WTC11 (cell line): Measurements from ENCODE around the gene DAG1. TPM values are rescaled to one million over a fixed set of nuclear protein-coding genes. Genes with fewer than 3 reads are reported as not detected.

Source experiments
- ATAC-seq: fragments of 200-7000 bp; cut with Tn5 transposase; 2 replicates; pipeline ENCODE4 v1.10.0; 2021; ENCODE audit warnings: mild to moderate bottlenecking, moderate library complexity
- CTCF ChIA-PET: fragments of 300-600 bp; sonication (Branson Sonifier 250); formaldehyde crosslinking; loops from one replicate; lab custom pipeline; 2021; ENCODE audit warnings: antibody characterized with exemption; lab: Charles Lee
- POLR2A ChIA-PET: fragments of 350-600 bp; sonication (Branson Sonifier 250); formaldehyde crosslinking; loops from one replicate; lab custom pipeline; 2021; ENCODE audit warnings: antibody characterized with exemption; lab: Charles Lee
- DNase-seq: peaks from one replicate; pipeline ENCODE4 v3.0.0; 2021; ENCODE audit warnings: low spot score
- H3K27ac Mint-ChIP-seq: 2 replicates; pipeline ENCODE4 v1.8.0; 2021; ENCODE audit warnings: mixed read lengths
- H3K27me3 Mint-ChIP-seq: 2 replicates; pipeline ENCODE4 v1.8.0; 2021; ENCODE audit warnings: low read depth, mild to moderate bottlenecking, moderate library complexity, mixed read lengths
- H3K36me3 Mint-ChIP-seq: 2 replicates; pipeline ENCODE4 v1.8.0; 2021; ENCODE audit warnings: mixed read lengths
- H3K4me1 Mint-ChIP-seq: 2 replicates; pipeline ENCODE4 v1.8.0; 2022; ENCODE audit warnings: mixed read lengths
- H3K4me3 Mint-ChIP-seq: 2 replicates; pipeline ENCODE4 v1.8.0; 2021; ENCODE audit warnings: mild to moderate bottlenecking, moderate library complexity, mixed read lengths
- H3K9me3 Mint-ChIP-seq: 2 replicates; pipeline ENCODE4 v1.8.0; 2021; ENCODE audit warnings: mixed read lengths
- ERG ChIP-seq: fragments of 250-450 bp; sonication (Bioruptor Pico); IDR thresholded peaks from 2 replicates; pipeline ENCODE4 v1.8.0; 2021; ENCODE audit warnings: mild to moderate bottlenecking
- FOXP1 ChIP-seq: sonication (generic); formaldehyde crosslinking; IDR thresholded peaks from 2 replicates; pipeline ENCODE4 v1.8.0; 2022; ENCODE audit warnings: missing genetic modification reagents, mild to moderate bottlenecking, moderate library complexity, borderline replicate concordance
- HMGA2 ChIP-seq: fragments of 250-450 bp; sonication (Bioruptor Pico); IDR thresholded peaks from 2 replicates; pipeline ENCODE4 v1.4.0; 2021; ENCODE audit warnings: mild to moderate bottlenecking, moderate library complexity
- IRF2 ChIP-seq: sonication (generic); formaldehyde crosslinking; IDR thresholded peaks from 2 replicates; pipeline ENCODE4 v1.8.0; 2022; ENCODE audit warnings: low read depth, missing genetic modification reagents, borderline replicate concordance
- NFYB ChIP-seq: sonication (generic); formaldehyde crosslinking; conservative IDR thresholded peaks from 2 replicates; pipeline ENCODE4 v1.8.0; 2022; ENCODE audit warnings: low read depth, missing genetic modification reagents
- NR1H2 ChIP-seq: sonication (generic); formaldehyde crosslinking; IDR thresholded peaks from 2 replicates; pipeline ENCODE4 v1.9.0; 2021; ENCODE audit warnings: mild to moderate bottlenecking, moderate library complexity, missing genetic modification reagents
- SP1 ChIP-seq: sonication (generic); formaldehyde crosslinking; conservative IDR thresholded peaks from 2 replicates; pipeline ENCODE4 v1.8.1; 2022; ENCODE audit warnings: missing genetic modification reagents
- TCF7 ChIP-seq: sonication (generic); formaldehyde crosslinking; IDR thresholded peaks from 2 replicates; pipeline ENCODE4 v1.8.0; 2022; ENCODE audit warnings: mild to moderate bottlenecking, low read depth, missing genetic modification reagents, moderate library complexity
- USF1 ChIP-seq: sonication (generic); formaldehyde crosslinking; IDR thresholded peaks from 2 replicates; pipeline ENCODE4 v1.8.0; 2022; ENCODE audit warnings: mild to moderate bottlenecking, missing genetic modification reagents
- ZMAT4 ChIP-seq: fragments of 250-450 bp; sonication (Bioruptor Pico); IDR thresholded peaks from 2 replicates; pipeline ENCODE4 v1.9.0; 2021; ENCODE audit warnings: mild to moderate bottlenecking
- ZNF121 ChIP-seq: sonication (generic); formaldehyde crosslinking; IDR thresholded peaks from 2 replicates; pipeline ENCODE4 v1.8.0; 2023; ENCODE audit warnings: missing genetic modification reagents
- ZNF138 ChIP-seq: sonication (generic); formaldehyde crosslinking; conservative IDR thresholded peaks from 2 replicates; pipeline ENCODE4 v1.8.1; 2022; ENCODE audit warnings: mild to moderate bottlenecking, moderate library complexity, missing genetic modification reagents
- ZNF232 ChIP-seq: sonication (generic); formaldehyde crosslinking; IDR thresholded peaks from 2 replicates; pipeline ENCODE4 v1.8.0; 2022; ENCODE audit warnings: mild to moderate bottlenecking, missing genetic modification reagents
- ZNF416 ChIP-seq: fragments of 250-450 bp; sonication (Bioruptor Pico); IDR thresholded peaks from 2 replicates; pipeline ENCODE4 v1.9.0; 2021; ENCODE audit warnings: mild to moderate bottlenecking, inconsistent platforms
- ZNF423 ChIP-seq: fragments of 250-450 bp; sonication (Bioruptor Pico); IDR thresholded peaks from 2 replicates; pipeline ENCODE4 v2.1.2; 2022; ENCODE audit warnings: mild to moderate bottlenecking, moderate library complexity
- ZNF671 ChIP-seq: fragments of 250-450 bp; sonication (Bioruptor Pico); IDR thresholded peaks from 2 replicates; pipeline ENCODE4 v1.8.0; 2021; ENCODE audit warnings: mild to moderate bottlenecking
- total RNA-seq: library from RNA; stranded (reverse); gene quantifications from 3 replicates; pipeline ENCODE4 v1.2.3, GENCODE V29; 2021
- TF ChIP-seq, protein P1 (sequence below): fragments of 250-450 bp; sonication (Bioruptor Pico); IDR thresholded peaks from 2 replicates; pipeline ENCODE4 v2.1.2; 2022; ENCODE audit warnings: mild to moderate bottlenecking, moderate library complexity
- TF ChIP-seq, protein P2 (sequence below): sonication (generic); formaldehyde crosslinking; IDR thresholded peaks from 2 replicates; pipeline ENCODE4 v1.8.0; 2023; ENCODE audit warnings: missing genetic modification reagents

Gene DAG1
- total RNA-seq, 1 experiment from 2014 or later = 115 TPM

DNA sequence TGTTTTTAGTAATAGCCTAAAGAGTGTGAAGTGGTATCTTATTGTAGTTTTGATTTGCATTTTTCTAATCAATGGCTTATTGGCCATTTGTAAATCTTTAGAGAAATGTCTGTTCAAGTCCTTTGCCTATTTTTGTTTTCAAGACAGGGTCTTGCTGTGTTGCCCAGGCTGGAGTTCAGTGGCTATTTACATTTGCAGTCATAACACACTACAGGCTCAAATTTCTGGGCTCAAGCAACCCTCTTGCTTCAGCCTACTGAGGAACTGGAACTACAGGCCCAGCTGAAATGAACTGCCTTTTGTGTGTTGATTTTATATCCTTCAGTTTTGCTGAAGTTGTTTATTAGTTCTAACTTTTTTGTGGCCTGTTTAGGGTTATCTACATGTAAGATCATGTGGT lies 112.1 kb downstream of the DAG1 start:
- no peaks in the 10 kb centered on the region for H3K27me3 Mint-ChIP-seq
- ATAC-seq = no peak
- H3K4me1 Mint-ChIP-seq = no peaks in the 10 kb centered on the region; the same call in 1 of the 2 replicates
- ChIA-PET CTCF (no interaction called here), POLR2A (no interaction called here)
- no peak for DNase-seq
- H3K4me3 Mint-ChIP-seq = no peak overlapping the region
- TF ChIP-seq TCF7 = no peak
- no peak for TF ChIP-seq ZMAT4 (CRISPR knock-in tag)
- TF ChIP-seq NR1H2 (CRISPR knock-in tag) = no peak
- no peak for TF ChIP-seq ZNF138 (CRISPR knock-in tag)
- TF ChIP-seq ZNF232 = no peak
- no peak for TF ChIP-seq ZNF121
- no peak for TF ChIP-seq ZNF416 (CRISPR knock-in tag)
- TF ChIP-seq USF1 (CRISPR knock-in tag) = no peak
- TF ChIP-seq SP1 (CRISPR knock-in tag) = no peak
- TF ChIP-seq, protein P1, sequence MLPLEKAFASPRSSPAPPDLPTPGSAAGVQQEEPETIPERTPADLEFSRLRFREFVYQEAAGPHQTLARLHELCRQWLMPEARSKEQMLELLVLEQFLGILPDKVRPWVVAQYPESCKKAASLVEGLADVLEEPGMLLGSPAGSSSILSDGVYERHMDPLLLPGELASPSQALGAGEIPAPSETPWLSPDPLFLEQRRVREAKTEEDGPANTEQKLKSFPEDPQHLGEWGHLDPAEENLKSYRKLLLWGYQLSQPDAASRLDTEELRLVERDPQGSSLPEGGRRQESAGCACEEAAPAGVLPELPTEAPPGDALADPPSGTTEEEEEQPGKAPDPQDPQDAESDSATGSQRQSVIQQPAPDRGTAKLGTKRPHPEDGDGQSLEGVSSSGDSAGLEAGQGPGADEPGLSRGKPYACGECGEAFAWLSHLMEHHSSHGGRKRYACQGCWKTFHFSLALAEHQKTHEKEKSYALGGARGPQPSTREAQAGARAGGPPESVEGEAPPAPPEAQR = no peak
- no peak for TF ChIP-seq HMGA2
- no peak for TF ChIP-seq ERG (CRISPR knock-in tag)
- no peak for TF ChIP-seq ZNF423 (CRISPR knock-in tag)
- TF ChIP-seq IRF2 = no peak
- no peak for TF ChIP-seq NFYB (CRISPR knock-in tag)
- no peak for TF ChIP-seq ZNF671
- TF ChIP-seq FOXP1 (CRISPR knock-in tag) = no peak
- TF ChIP-seq, protein P2, sequence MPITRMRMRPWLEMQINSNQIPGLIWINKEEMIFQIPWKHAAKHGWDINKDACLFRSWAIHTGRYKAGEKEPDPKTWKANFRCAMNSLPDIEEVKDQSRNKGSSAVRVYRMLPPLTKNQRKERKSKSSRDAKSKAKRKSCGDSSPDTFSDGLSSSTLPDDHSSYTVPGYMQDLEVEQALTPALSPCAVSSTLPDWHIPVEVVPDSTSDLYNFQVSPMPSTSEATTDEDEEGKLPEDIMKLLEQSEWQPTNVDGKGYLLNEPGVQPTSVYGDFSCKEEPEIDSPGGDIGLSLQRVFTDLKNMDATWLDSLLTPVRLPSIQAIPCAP (CRISPR knock-in tag) = no peak
- peaks cover 4% of the 10 kb centered on the region; the same call in 1 of the 2 replicates for H3K9me3 Mint-ChIP-seq
- no peaks in the 10 kb centered on the region for H3K36me3 Mint-ChIP-seq
- H3K27ac Mint-ChIP-seq = no peak overlapping the region

Other genes with a start within 250 kb of the DAG1 start
- 2.1 to 2.5 TPM (median 2.4 TPM) in 3 replicates for gene C3orf62, start 193.0 kb upstream of the DAG1 start, total RNA-seq
- 29.1 to 38.5 TPM (median 36.6 TPM) in 3 replicates for gene USP4, start 130.2 kb upstream of the DAG1 start, total RNA-seq
- gene GPX1, start 111.9 kb upstream of the DAG1 start, total RNA-seq = 305 to 323 TPM (median 321 TPM) in 3 replicates
- 367 to 398 TPM (median 389 TPM) in 3 replicates for gene RHOA, start 58.3 kb upstream of the DAG1 start, total RNA-seq
- 10.1 to 11.9 TPM (median 11.5 TPM) in 3 replicates for gene TCTA, start 57.8 kb upstream of the DAG1 start, total RNA-seq
- 54.6 to 66.6 TPM (median 57.8 TPM) in 3 replicates for gene AMT, start 47.8 kb upstream of the DAG1 start, total RNA-seq
- 11.0 to 12.7 TPM (median 11.5 TPM) in 3 replicates for gene NICN1, start 40.9 kb upstream of the DAG1 start, total RNA-seq
- 1.7 to 2.8 TPM (median 2.4 TPM) in 3 replicates for gene BSN, start 84.2 kb downstream of the DAG1 start, total RNA-seq
- 270 to 276 TPM (median 273 TPM) in 3 replicates for gene APEH, start 204.1 kb downstream of the DAG1 start, total RNA-seq
- gene MST1, start 219.2 kb downstream of the DAG1 start, total RNA-seq = 13.8 to 17.2 TPM (median 17.2 TPM) in 3 replicates
- 45.5 to 47.1 TPM (median 46.8 TPM) in 3 replicates for gene RNF123, start 219.3 kb downstream of the DAG1 start, total RNA-seq
- 3.9 to 5.3 TPM (median 4.3 TPM) in 3 replicates for gene AMIGO3, start 249.4 kb downstream of the DAG1 start, total RNA-seq